EH (cell line): ENCODE results near the gene TMEM62.
A peak's percentile ranks its signal among the peaks of the same experiment; 100 is the strongest.
"Not testable (repeated sequence)": the region's sequence is repeated elsewhere in the genome, so short reads cannot be mapped to it uniquely, and the experiment has no call there.

ENCODE experiments used
- DNase-seq: peaks from one replicate; pipeline ENCODE4 v3.0.0-alpha.2; 2015; ENCODE audit warnings: low read depth

TMEM62 gene

GRCh38 chr15:43121863-43122262 is 11.5 kb upstream of the TMEM62 start:
- no peak for DNase-seq

DNA sequence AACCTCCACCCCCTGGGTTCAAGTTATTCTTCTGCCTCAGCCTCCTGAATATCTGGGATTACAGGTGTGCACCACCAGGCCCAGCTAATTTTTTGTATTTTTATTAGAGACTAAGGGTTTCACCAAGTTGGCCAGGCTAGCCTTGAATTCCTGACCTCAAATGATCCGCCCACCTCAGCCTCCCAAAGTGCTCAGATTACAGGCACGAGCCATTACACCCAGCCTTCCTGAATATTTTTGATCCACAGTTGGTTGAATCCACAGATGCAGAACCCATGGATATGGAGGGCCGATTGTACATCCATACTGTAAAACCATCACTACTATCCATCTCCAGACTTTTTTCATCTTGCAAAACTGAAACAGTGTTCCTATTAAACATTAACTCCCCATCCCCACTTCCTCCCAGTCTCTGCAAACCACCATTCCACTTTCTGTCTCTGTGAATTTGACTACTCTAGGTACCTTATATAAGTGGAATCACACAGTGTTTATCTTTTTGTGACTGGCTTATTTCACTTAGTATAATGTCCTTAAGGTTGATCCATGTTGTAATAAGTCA is 8.2 kb upstream of the TMEM62 start:
- DNase-seq = no peak

GRCh38 chr15:43126356-43126755 is 7.0 kb upstream of the TMEM62 start:
- DNase-seq = no peak

DNA sequence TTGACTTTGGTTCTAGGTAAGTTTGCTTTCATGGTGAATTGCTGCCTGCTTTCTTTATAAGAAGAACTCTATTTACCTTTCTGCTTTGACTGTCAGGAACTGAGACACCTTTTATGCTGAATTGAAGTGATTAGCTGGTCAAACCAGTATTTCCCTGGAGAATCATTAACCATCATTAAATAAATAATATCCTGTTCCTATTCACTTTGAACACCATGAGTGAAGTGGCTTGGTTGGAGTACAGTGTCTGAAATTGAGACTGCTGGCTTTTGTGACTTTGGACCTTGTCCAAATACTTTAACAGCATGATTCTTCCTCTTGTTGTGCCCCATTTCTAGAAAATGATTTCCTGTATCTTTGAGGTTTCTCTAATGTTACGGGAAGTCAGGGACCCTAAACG is 5.6 kb upstream of the TMEM62 start:
- no peak for DNase-seq

- not testable (repeated sequence) for DNase-seq
Measured at GRCh38 chr15:43128174-43128979, 5.0 kb upstream of the TMEM62 start.

- no peak for DNase-seq
Measured at GRCh38 chr15:43128980-43129335, 4.4 kb upstream of the TMEM62 start.

GRCh38 chr15:43132830-43133429 is 456 bp upstream of the TMEM62 start:
- no peak for DNase-seq

GRCh38 chr15:43134157-43134635 is 810 bp downstream of the TMEM62 start:
- DNase-seq = no peak

GRCh38 chr15:43135351-43135750 is 2.0 kb downstream of the TMEM62 start:
- no peak for DNase-seq

DNA sequence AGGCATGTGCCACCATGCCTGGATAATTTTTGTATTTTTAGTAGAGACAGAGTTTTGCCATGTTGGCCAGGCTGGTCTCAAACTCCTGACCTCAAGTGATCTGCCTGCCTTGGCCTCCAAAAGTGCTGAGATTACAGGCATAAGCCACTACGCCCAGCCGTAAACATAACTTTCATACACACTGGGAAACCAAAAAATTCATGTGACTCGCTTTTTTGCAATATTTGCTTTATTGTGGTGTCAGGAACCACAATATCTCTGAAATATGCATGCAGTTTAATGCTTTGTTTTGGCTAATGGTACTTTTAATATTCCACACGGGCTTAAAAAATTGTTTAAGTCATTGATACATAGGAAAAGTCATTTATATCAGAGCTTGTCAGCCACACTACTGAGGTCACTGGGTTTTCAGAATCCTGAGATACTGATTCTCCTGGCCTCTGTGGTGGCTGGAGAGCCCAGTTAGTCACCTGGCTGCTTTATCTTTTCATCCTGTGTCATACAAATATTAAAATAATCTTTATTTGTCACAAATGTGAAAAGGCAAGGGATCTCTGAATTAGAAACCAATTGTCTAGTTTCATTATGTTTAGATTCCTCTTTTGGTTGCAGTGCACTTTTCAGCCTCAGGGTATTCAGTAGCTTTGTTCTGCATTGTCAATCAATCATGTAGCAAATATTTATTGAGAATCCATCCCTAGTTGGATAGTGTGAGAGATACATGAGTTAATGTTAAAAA is 10.0 kb downstream of the TMEM62 start:
- DNase-seq = no peak

- no peak for DNase-seq
Measured at GRCh38 chr15:43144512-43144911, 11.1 kb downstream of the TMEM62 start.

DNA sequence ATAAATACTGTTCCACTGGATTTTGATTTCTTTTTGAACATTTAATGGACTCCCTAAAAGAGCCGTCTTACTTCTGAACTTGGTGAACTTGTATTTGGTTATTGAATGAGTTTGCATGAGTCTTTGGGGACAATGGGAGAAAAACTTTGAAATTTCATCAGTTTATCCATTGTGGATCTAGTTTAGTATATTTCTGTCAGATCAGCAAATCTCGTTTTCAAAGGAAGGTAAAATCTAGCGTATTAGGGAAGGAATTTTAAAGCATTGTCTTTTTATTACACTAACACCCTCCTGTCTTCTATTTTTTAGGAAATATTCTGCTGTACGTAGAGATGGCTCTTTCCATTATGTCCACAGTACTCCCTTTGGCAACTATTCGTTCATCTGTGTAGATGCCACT is 12.8 kb downstream of the TMEM62 start:
- DNase-seq = no peak

GRCh38 chr15:43150191-43150929 is 17.0 kb downstream of the TMEM62 start:
- peak; percentile 98 for DNase-seq

GRCh38 chr15:43151688-43152087 is 18.3 kb downstream of the TMEM62 start:
- no peak for DNase-seq

DNA sequence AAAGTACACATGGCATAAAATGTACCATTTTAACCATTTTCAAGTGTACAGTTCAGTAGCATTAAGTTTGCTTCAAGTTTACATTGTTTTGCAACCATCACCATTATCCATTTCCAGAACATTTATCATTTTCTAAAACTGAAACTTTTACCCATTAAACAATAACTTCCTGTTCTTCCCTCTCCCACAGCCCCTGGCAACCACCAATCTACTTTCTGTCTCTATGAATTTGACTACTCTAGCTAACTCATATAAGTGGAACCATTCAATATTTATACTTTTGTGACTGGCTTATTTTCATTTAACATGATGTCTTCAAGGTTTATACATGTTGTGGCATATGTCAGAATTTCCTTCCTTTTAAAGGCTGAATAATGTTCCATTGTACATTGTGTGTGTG is 19.9 kb downstream of the TMEM62 start:
- DNase-seq = no peak

GRCh38 chr15:43165801-43166325 is 32.5 kb downstream of the TMEM62 start:
- DNase-seq = peak; percentile 27

DNA sequence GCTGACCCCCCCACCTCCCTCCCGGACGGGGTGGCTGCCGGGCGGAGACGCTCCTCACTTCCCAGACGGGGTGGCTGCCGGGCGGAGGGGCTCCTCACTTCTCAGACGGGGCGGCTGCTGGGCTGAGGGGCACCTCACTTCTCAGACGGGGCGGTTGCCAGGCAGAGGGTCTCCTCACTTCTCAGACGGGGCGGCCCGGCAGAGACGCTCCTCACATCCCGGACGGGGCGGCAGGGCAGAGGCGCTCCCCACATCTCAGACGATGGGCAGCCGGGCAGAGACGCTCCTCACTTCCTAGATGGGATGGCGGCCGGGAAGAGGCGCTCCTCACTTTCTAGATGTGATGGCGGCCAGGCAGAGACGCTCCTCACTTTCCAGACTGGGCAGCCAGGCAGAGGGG is 33.9 kb downstream of the TMEM62 start:
- not testable (repeated sequence) for DNase-seq

GRCh38 chr15:43168192-43169107 is 35.1 kb downstream of the TMEM62 start:
- DNase-seq = peak; percentile 54

GRCh38 chr15:43169888-43170287 is 36.5 kb downstream of the TMEM62 start:
- peak; percentile 28 for DNase-seq

DNA sequence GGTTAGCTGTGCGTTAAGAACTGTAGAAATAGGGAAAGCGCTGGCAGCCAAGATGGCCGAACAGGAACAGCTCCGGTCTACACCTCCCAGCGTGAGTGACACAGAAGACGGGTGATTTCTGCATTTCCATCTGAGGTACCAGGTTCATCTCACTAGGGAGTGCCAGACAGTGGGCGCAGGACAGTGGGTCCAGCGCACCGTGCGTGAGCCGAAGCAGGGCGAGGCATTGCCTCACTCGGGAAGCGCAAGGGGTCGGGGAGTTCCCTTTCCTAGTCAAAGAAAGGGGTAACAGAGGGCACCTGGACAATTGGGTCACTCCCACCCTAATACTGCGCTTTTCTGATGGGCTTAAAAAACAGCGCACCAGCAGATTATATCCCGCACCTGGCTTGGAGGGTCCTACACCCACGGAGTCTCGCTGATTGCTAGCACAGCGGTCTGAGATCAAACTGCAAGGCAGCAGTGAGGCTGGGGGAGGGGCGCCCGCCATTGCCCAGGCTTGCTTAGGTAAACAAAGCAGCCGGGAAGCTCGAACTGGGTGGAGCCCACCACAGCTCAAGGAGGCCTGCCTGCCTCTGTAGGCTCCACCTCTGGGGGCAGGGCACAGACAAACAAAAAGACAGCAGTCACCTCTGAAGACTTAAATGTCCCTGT is 42.4 kb downstream of the TMEM62 start:
- not testable (repeated sequence) for DNase-seq
